Lung (tissue), 12 donors: ENCODE results near the gene PRKCSH. TPM values are rescaled to one million over a fixed set of nuclear protein-coding genes. Genes with fewer than 3 reads are reported as not detected.

Experiments used
- ATAC-seq: fragments of 200-7000 bp; cut with Tn5 transposase; one replicate; pipeline ENCODE4 v1.9.1; 2020; ENCODE audit warnings: moderate number of reproducible peaks; ENCODE audit not compliant: insufficient read depth, low FRiP score
- DNase-seq, 3 donors: peaks; one replicate each; pipeline ENCODE4 v3.0.0-alpha.2; 2013 to 2017
- H3K27ac ChIP-seq, 2 donors: one replicate each; pipeline ENCODE4 v1.5.1; 2013; ENCODE audit warnings: mild to moderate bottlenecking in 2 of 2, moderate library complexity in 2 of 2, control low read depth in 1 of 2, inconsistent platforms in 1 of 2, low read depth in 1 of 2, low read length in 1 of 2
- H3K27me3 ChIP-seq, 3 donors: one replicate each; pipeline ENCODE4 v1.5.1; 2013; ENCODE audit warnings: low read length in 2 of 3; ENCODE audit not compliant: control insufficient read depth in 3 of 3, insufficient read depth in 3 of 3
- H3K36me3 ChIP-seq, 4 donors: one replicate each; pipeline ENCODE4 v1.5.1; 2013; ENCODE audit warnings: low read length in 4 of 4, mild to moderate bottlenecking in 1 of 4, moderate library complexity in 1 of 4; ENCODE audit not compliant: control insufficient read depth in 4 of 4, insufficient read depth in 4 of 4
- H3K4me1 ChIP-seq, 5 donors: one replicate each; pipeline ENCODE4 v1.5.1; 2013; ENCODE audit warnings: low read length in 5 of 5, mild to moderate bottlenecking in 2 of 5, moderate library complexity in 1 of 5; ENCODE audit not compliant: control insufficient read depth in 5 of 5, insufficient read depth in 5 of 5
- H3K4me3 ChIP-seq: one replicate; pipeline ENCODE4 v1.5.1; 2013; ENCODE audit warnings: mild to moderate bottlenecking, control low read depth, moderate library complexity
- H3K9ac ChIP-seq, 2 donors: one replicate each; pipeline ENCODE4 v1.5.1; 2013; ENCODE audit warnings: low read length in 2 of 2, control low read depth in 1 of 2; ENCODE audit not compliant: insufficient read depth in 1 of 2
- H3K9me3 ChIP-seq, 4 donors: one replicate each; pipeline ENCODE4 v1.5.1; 2013; ENCODE audit warnings: low read length in 3 of 4, mild to moderate bottlenecking in 1 of 4, moderate library complexity in 1 of 4; ENCODE audit not compliant: control insufficient read depth in 4 of 4, insufficient read depth in 3 of 4
- WGBS, 2 donors: extraction: QIAGEN DNeasy Blood & Tissue Kit; methylation state at CpG; one replicate each; pipeline ENCODE4 v1.1.7; 2013; 5-methylcytosine and 5-hydroxymethylcytosine counted together
- polyA plus RNA-seq, 2 donors: library from polyadenylated mRNA; stranded (reverse); fragments of 200-250 nt; gene quantifications; one replicate each; pipeline ENCODE4 v1.2.1, GENCODE V29; 2013
- total RNA-seq, 2 donors: library from RNA; depleted of rRNA in 1 of 2; stranded (reverse); fragments of >200 nt in 1 of 2; gene quantifications; one replicate each; pipeline ENCODE4 v1.2.1, GENCODE V29; 2014 to 2021
- TF ChIP-seq, protein P1 (sequence below): IDR thresholded peaks from 2 replicates; pipeline ENCODE4 v1.5.1; 2012; ENCODE audit warnings: mild to moderate bottlenecking; ENCODE audit errors: control extremely low read depth, extremely low read depth
- donor health status: control.
- donor health status: control.
- donor health status: Bipolar disorder and iron deficiency.
- donor health status: healthy.
- donor health status: DM: yes; HTN: yes; CAD: no.

The PRKCSH gene
- total and polyA plus RNA-seq, 4 donors, result 115 to 315 (median 158) TPM

DNA sequence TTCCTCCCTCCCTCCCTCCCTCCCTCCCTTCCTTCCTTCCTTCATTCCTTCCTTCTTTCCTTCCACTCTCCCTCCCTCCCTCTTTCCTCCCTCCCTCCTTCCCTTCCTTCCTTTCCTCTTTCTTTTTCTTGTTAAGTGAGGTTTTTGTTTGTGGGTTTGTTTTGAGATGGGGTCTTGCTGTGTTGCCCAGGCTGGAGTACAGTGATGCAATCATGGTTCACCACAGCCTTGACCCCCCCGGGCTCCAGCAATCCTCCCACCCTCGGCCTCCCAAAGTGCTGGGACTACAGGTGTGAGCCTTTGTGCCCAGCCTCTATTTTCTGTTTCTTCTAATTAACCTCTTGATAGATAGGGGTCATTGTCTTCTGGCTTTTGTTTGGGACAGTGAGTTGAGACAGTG, 26.0 kb downstream of the PRKCSH start:
- 70% methylated on average over 2 of the region's 2 CpGs for WGBS, 2 donors
- no peak overlapping the region for H3K27ac ChIP-seq
- H3K9ac ChIP-seq, result no peak overlapping the region
- no peak for DNase-seq
- H3K27me3 ChIP-seq, result peaks cover 0 to 3% (median 0%) of the 10 kb centered on the region in 3 donors
- H3K4me1 ChIP-seq, result peaks cover 0 to 5% (median 0%) of the 10 kb centered on the region in 5 donors
- H3K36me3 ChIP-seq, result no peaks in the 10 kb centered on the region
- H3K4me3 ChIP-seq, result no peak overlapping the region
- peaks cover 0 to 6% (median 2%) of the 10 kb centered on the region in 4 donors for H3K9me3 ChIP-seq
- TF ChIP-seq, protein P1, sequence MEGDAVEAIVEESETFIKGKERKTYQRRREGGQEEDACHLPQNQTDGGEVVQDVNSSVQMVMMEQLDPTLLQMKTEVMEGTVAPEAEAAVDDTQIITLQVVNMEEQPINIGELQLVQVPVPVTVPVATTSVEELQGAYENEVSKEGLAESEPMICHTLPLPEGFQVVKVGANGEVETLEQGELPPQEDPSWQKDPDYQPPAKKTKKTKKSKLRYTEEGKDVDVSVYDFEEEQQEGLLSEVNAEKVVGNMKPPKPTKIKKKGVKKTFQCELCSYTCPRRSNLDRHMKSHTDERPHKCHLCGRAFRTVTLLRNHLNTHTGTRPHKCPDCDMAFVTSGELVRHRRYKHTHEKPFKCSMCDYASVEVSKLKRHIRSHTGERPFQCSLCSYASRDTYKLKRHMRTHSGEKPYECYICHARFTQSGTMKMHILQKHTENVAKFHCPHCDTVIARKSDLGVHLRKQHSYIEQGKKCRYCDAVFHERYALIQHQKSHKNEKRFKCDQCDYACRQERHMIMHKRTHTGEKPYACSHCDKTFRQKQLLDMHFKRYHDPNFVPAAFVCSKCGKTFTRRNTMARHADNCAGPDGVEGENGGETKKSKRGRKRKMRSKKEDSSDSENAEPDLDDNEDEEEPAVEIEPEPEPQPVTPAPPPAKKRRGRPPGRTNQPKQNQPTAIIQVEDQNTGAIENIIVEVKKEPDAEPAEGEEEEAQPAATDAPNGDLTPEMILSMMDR, result no peak
- ATAC-seq, result no peak

DNA sequence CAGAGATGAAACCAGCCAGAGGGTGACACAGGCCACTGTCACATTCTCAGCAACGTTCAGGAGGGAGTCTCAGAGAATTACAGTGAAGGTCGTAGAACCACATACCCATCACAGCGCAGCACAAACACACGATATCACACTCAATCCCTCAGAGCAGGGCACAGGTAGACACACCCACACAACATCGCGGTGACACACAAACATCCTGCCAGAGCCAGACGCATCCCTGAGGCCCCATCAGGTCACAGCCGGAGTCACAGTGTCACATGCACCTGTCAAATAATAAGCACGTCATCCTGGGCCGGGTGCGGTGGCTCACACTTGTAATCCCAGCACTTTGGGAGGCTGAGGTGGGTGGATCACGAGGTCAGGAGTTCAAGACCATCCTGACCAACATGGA, 28.0 kb downstream of the PRKCSH start:
- H3K27me3 ChIP-seq, result no peaks in the 10 kb centered on the region
- ATAC-seq (no peak), DNase-seq (no peak)
- H3K9ac ChIP-seq, result no peak overlapping the region
- 65 to 80% methylated on average over 12 of the region's 12 CpGs for WGBS, 2 donors
- H3K4me3 ChIP-seq, result no peak overlapping the region
- no peak overlapping the region for H3K27ac ChIP-seq
- no peaks in the 10 kb centered on the region for H3K36me3 ChIP-seq
- TF ChIP-seq, protein P1, result no peak
- peaks cover 0 to 6% (median 2%) of the 10 kb centered on the region in 4 donors for H3K9me3 ChIP-seq
- peaks cover 0 to 5% (median 0%) of the 10 kb centered on the region in 5 donors for H3K4me1 ChIP-seq

DNA sequence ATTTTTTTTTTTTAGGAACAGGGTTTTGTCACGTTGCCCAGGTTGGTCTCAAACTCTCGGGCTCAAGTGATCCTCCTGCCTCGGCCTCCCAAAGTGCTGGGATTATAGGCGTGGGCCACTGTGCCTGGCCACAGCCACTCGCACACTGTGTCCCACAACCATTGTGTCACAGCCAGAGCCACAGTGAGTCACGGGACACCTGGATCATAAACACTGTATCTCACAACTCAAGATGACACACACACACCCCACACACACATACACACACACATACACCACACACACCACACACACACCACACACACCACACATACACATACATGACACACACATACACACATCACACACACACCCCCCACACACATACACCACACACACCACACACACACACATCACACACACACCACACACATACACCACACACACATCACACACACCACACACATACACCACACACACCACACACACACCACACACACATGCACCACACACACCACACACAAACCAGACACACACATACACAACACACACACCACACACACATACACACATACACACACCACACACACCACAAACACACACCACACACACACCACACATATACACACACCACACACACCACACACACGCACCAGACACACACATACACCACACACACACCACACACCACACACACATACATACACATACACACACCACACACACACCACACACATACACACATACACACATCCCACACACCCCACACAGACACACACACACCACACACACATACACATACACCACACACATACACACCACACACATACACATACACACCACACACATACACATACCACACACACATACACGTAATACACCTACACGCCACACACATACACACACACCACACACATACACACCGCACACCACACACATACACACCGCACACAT, 29.2 kb downstream of the PRKCSH start:
- Histone ChIP-seq H3K36me3 (no peaks in the 10 kb centered on the region), H3K4me1 (peaks cover 0 to 5% (median 0%) of the 10 kb centered on the region in 5 donors), H3K27me3 (no peaks in the 10 kb centered on the region), H3K27ac (no peak overlapping the region), H3K9ac (peak overlapping the region in 1 of 2 donors; percentile 29), H3K4me3 (no peak overlapping the region), H3K9me3 (peaks cover 0 to 6% (median 2%) of the 10 kb centered on the region in 4 donors)
- DNase-seq, result no peak
- ATAC-seq, result no peak
- TF ChIP-seq, protein P1, result no peak
- 83 to 88% methylated on average over 11 of the region's 11 CpGs for WGBS, 2 donors
